Gastrocnemius medialis (tissue), 4 donors: ENCODE data around the gene LRRC53. TPM values are rescaled to one million over a fixed set of nuclear protein-coding genes. Genes with fewer than 3 reads are reported as not detected.

Source experiments
- ATAC-seq, 2 donors: fragments of 150-250 bp; one replicate each; pipeline ENCODE4 v1.9.1; 2016
- DNase-seq, 2 donors: peaks; one replicate each; pipeline ENCODE4 v3.0.0-alpha.2; 2019
- H3K27ac ChIP-seq, 4 donors: fragments of 200-600 bp; sonication (generic); 1 replicate in 1 of 4; 2 replicates in 3 of 4; pipeline ENCODE4 v1.5.1; 2016 to 2018; ENCODE audit warnings: mild to moderate bottlenecking in 2 of 4, moderate library complexity in 1 of 4
- H3K27me3 ChIP-seq, 3 donors: fragments of 200-600 bp; sonication (generic) in 2 of 3; 1 replicate in 1 of 3; 2 replicates in 2 of 3; pipeline versions ENCODE4 v1.5.1 to v1.6.0; 2016 to 2019; ENCODE audit warnings: mild to moderate bottlenecking in 1 of 3, moderate library complexity in 1 of 3
- H3K36me3 ChIP-seq, 2 donors: fragments of 200-600 bp; sonication (generic) in 1 of 2; one replicate each; pipeline ENCODE4 v1.5.1; 2017 to 2018
- H3K4me1 ChIP-seq, 2 donors: fragments of 200-600 bp; sonication (generic) in 1 of 2; one replicate each; pipeline ENCODE4 v1.5.1; 2016 to 2017; ENCODE audit warnings: mild to moderate bottlenecking in 2 of 2
- H3K4me3 ChIP-seq, 4 donors: fragments of 200-600 bp; sonication (generic) in 3 of 4; 1 replicate in 1 of 4; 2 replicates in 3 of 4; pipeline ENCODE4 v1.5.1; 2016 to 2019; ENCODE audit warnings: mild to moderate bottlenecking in 2 of 4
- H3K9me3 ChIP-seq, 3 donors: fragments of 200-600 bp; sonication (generic) in 2 of 3; 1 replicate in 1 of 3; 2 replicates in 2 of 3; pipeline ENCODE4 v1.5.1; 2016 to 2019
- CTCF ChIP-seq, 5 experiments: fragments of 450-650 bp in 3 of 5; fragments of 200-600 bp in 2 of 5; sonication (generic) in 2 of 5; IDR thresholded peaks in 4 of 5; conservative IDR thresholded peaks in 1 of 5; 1 replicate in 4 of 5; 2 replicates in 1 of 5; pipeline ENCODE4 v1.5.1; 2016 to 2019; ENCODE audit warnings: antibody characterized with exemption in 5 of 5, mild to moderate bottlenecking in 3 of 5, moderate library complexity in 3 of 5
- POLR2A ChIP-seq, 2 donors: fragments of 450-650 bp; IDR thresholded peaks; one replicate each; pipeline ENCODE4 v1.6.1; 2017; ENCODE audit warnings: antibody characterized with exemption in 2 of 2, mild to moderate bottlenecking in 2 of 2, moderate library complexity in 2 of 2
- in situ Hi-C, 4 donors: fragments of 200-750 bp; cut with MboI; loops; one replicate each; pipeline versions ENCODE4 v1.15.0 to v1.8.0; 2017; ENCODE audit warnings: low sequenced_read_pairs in 4 of 4
- intact Hi-C: fragments of 100-400 bp; cut with DNase I; formaldehyde crosslinking; loops from one replicate; pipeline ENCODE4 v1.15.1; 2023; ENCODE audit warnings: low total_unique reads
- total RNA-seq, 4 donors: library from RNA; depleted of rRNA; stranded (reverse); fragments of >200 nt; gene quantifications; one replicate each; pipeline versions ENCODE4 v1.1.0 to v1.2.3, GENCODE V29; 2016

Gene LRRC53
- total RNA-seq, 4 donors from 2014 or later, result not detected

DNA sequence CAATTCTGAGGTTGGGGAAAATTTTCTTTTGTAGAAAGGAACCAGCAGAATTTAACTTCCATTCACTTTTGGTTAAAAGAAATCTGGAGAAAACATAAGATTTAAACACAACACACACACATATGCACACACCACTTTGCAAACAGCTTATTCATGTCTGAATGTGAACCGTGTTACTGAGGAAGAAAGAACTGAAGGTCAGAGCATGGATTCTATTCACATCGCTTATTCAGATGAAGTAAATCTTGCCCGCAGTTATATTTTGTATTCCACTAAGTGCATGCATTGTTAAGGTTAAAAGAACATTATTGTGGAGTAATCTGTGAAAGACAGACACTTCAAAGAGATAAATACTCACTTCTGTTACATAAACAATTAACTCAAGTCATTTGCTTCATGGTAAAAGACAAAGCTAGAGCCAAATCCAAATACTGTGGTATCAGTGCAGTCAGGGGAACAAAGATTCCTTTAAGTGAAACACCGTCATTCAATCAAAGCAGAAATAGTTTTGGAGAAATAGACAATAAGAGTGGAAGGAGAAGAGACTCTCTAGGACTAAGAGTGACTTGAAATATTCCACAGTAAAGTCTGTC, 82.0 kb downstream of the LRRC53 start:
- Histone ChIP-seq H3K27ac (no peak overlapping the region), H3K36me3 (no peaks in the 10 kb centered on the region), H3K27me3 (no peaks in the 10 kb centered on the region), H3K4me3 (no peak overlapping the region), H3K4me1 (no peaks in the 10 kb centered on the region), H3K9me3 (no peaks in the 10 kb centered on the region)
- intact Hi-C loops, result no loop called here
- in situ Hi-C loops, result no loop called here
- DNase-seq, result no peak
- ATAC-seq, result no peak
- TF ChIP-seq CTCF (IDR thresholded peaks at IDR 0.05 in 4 of 5, conservative IDR thresholded peaks at IDR 0.05 in 1 of 5) (no peak), POLR2A (IDR thresholded peaks at IDR 0.05) (no peak)

DNA sequence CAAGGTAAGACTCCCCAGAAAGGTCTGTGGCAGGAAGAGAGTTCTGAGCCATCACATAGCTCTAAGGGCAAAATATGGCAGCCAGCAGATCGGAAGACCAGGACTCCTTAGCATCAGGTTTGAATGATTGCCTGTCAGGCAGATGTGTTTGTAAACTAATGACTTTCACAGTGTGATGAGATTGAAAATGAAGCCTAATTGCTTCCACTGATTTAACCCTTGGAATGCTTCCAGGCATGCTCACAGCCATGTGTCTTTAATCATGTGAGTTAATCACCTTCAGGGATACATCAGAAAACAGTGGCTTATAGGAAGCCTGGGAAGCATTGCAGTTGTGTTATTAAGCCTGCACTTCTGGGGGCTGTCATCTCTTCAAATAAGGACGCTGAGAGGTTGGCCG, 82.8 kb downstream of the LRRC53 start:
- no peaks in the 10 kb centered on the region for H3K4me1 ChIP-seq
- ATAC-seq (no peak), DNase-seq (no peak)
- TF ChIP-seq POLR2A (IDR thresholded peaks at IDR 0.05), result no peak
- TF ChIP-seq CTCF (IDR thresholded peaks at IDR 0.05 in 4 of 5, conservative IDR thresholded peaks at IDR 0.05 in 1 of 5), result no peak
- H3K9me3 ChIP-seq, result no peaks in the 10 kb centered on the region
- intact Hi-C loops, result no loop called here
- in situ Hi-C loops, result no loop called here
- no peak overlapping the region for H3K27ac ChIP-seq
- H3K27me3 ChIP-seq, result no peaks in the 10 kb centered on the region
- no peaks in the 10 kb centered on the region for H3K36me3 ChIP-seq
- no peak overlapping the region for H3K4me3 ChIP-seq

GRCh38 chr1:74427681-74428080, 84.7 kb downstream of the LRRC53 start:
- Histone ChIP-seq H3K27ac (no peak overlapping the region), H3K4me3 (no peak overlapping the region), H3K4me1 (no peaks in the 10 kb centered on the region), H3K27me3 (no peaks in the 10 kb centered on the region), H3K9me3 (no peaks in the 10 kb centered on the region), H3K36me3 (no peaks in the 10 kb centered on the region)
- in situ Hi-C loops (no loop called here), intact Hi-C loops (no loop called here)
- DNase-seq (no peak), ATAC-seq (no peak)
- no peak for TF ChIP-seq CTCF (IDR thresholded peaks at IDR 0.05 in 4 of 5, conservative IDR thresholded peaks at IDR 0.05 in 1 of 5)
- TF ChIP-seq POLR2A (IDR thresholded peaks at IDR 0.05), result no peak

DNA sequence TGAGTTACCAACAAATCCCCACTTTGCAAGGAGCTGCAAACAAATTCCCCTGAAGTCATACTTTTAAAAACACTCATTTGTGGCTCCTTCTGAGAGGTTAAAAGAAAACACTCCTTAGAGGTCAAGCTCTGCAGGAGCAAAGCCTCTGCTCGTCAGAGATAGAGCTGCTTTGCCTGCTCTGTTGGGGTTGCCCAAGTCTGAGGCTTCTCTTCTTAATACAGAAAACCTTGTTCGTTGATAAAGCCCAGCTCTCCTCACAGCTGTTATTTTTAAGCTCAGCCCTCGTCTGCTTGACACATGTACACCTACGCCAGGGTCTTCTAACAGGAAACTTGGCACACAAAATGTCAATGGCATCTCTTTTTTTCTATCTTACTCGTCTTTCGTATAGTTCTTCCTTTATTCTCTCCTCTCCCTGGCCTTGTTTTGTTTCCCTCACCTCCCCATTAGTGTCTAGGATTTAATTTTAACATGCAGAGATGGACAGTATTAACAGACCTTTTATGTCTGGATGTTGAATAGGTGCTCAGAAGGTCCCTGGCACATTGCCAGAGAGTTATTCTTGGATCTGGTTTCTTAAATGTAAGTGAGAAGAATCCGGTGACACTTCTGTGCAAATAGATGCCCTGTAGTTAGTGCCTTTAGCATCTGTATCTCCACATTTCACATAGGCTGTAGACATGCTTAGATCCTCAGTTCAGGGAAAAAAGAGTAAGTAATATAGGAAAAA, 86.0 kb downstream of the LRRC53 start:
- no peak for DNase-seq
- Histone ChIP-seq H3K27me3 (no peaks in the 10 kb centered on the region), H3K9me3 (no peaks in the 10 kb centered on the region), H3K4me3 (no peak overlapping the region), H3K4me1 (no peaks in the 10 kb centered on the region), H3K27ac (no peak overlapping the region), H3K36me3 (no peaks in the 10 kb centered on the region)
- in situ Hi-C loops, result no loop called here
- ATAC-seq, result no peak
- no peak for TF ChIP-seq POLR2A (IDR thresholded peaks at IDR 0.05)
- TF ChIP-seq CTCF (IDR thresholded peaks at IDR 0.05 in 4 of 5, conservative IDR thresholded peaks at IDR 0.05 in 1 of 5), result no peak
- intact Hi-C loops, result no loop called here
